K562 (cell line): ENCODE results near the gene PDE6G. TPM values are rescaled to one million over a fixed set of nuclear protein-coding genes. Genes with fewer than 3 reads are reported as not detected.
A peak's percentile ranks its signal among the peaks of the same experiment; 100 is the strongest.

ENCODE experiments used
- BRCA1 ChIP-seq, 2 experiments: fragments of 450-650 bp in 1 of 2; sonication (generic) in 1 of 2; formaldehyde crosslinking in 1 of 2; IDR thresholded peaks; 2 replicates each; pipeline versions ENCODE4 v1.5.0 to v1.6.1; 2017 to 2020; ENCODE audit warnings: mild to moderate bottlenecking in 1 of 2, missing genetic modification reagents in 1 of 2
- CCNT2 ChIP-seq: IDR thresholded peaks from 2 replicates; pipeline ENCODE4 v1.6.1; 2011; ENCODE audit warnings: borderline replicate concordance, low read depth, mild to moderate bottlenecking, moderate library complexity, mixed read lengths, low read length; ENCODE audit not compliant: insufficient read length; ENCODE audit errors: extremely low read depth
- CHD1 ChIP-seq: fragments of 200-600 bp; sonication (generic); IDR thresholded peaks from one replicate; pipeline ENCODE4 v1.6.1; 2012; ENCODE audit warnings: mild to moderate bottlenecking, moderate library complexity, low read length, inconsistent platforms
- FOXP1 ChIP-seq: sonication (generic); formaldehyde crosslinking; IDR thresholded peaks from 2 replicates; pipeline ENCODE4 v1.8.0; 2022; ENCODE audit warnings: mild to moderate bottlenecking, missing genetic modification reagents
- GTF2A2 ChIP-seq: IDR thresholded peaks from 2 replicates; pipeline ENCODE4 v1.6.1; 2016; ENCODE audit warnings: mild to moderate bottlenecking, missing genetic modification characterization, missing compliant biosample characterization
- KDM1A ChIP-seq, 2 experiments: fragments of 450-650 bp; IDR thresholded peaks; 2 replicates each; pipeline ENCODE4 v1.6.1; 2016; ENCODE audit warnings: mild to moderate bottlenecking in 2 of 2
- MAFK ChIP-seq: IDR thresholded peaks from 2 replicates; pipeline ENCODE4 v1.6.1; 2011; ENCODE audit warnings: low read length, improper control_type of control experiment
- MCM2 ChIP-seq: fragments of 450-650 bp; IDR thresholded peaks from 2 replicates; pipeline ENCODE4 v1.6.1; 2017; ENCODE audit warnings: low read depth, mild to moderate bottlenecking
- NONO ChIP-seq, 2 experiments: fragments of 200-400 bp in 1 of 2; fragments of 450-650 bp in 1 of 2; formaldehyde crosslinking in 1 of 2; IDR thresholded peaks; 2 replicates each; pipeline ENCODE4 v1.6.1; 2017; ENCODE audit warnings: low read depth in 2 of 2, mild to moderate bottlenecking in 2 of 2, moderate library complexity in 2 of 2, low read length in 1 of 2
- NR3C1 ChIP-seq: sonication (generic); formaldehyde crosslinking; IDR thresholded peaks from 2 replicates; pipeline ENCODE4 v1.8.1; 2022; ENCODE audit warnings: missing genetic modification reagents
- NRF1 ChIP-seq, 2 experiments: fragments of 450-650 bp; IDR thresholded peaks in 1 of 2; conservative IDR thresholded peaks in 1 of 2; 2 replicates each; pipeline ENCODE4 v1.6.1; 2014; ENCODE audit warnings: mild to moderate bottlenecking in 2 of 2
- OTX1 ChIP-seq: fragments of 450-650 bp; formaldehyde crosslinking; IDR thresholded peaks from 2 replicates; pipeline ENCODE4 v1.4.0; 2022; ENCODE audit warnings: mild to moderate bottlenecking
- PCBP2 ChIP-seq: fragments of 200-400 bp; formaldehyde crosslinking; IDR thresholded peaks from 2 replicates; pipeline ENCODE4 v1.6.1; 2018; ENCODE audit warnings: low read length, low read depth, mild to moderate bottlenecking, moderate library complexity; ENCODE audit not compliant: poor library complexity, severe bottlenecking
- POLR2B ChIP-seq: fragments of 450-650 bp; IDR thresholded peaks from 2 replicates; pipeline ENCODE4 v1.6.1; 2018; ENCODE audit warnings: low read depth; ENCODE audit not compliant: partially characterized antibody
- RBFOX2 ChIP-seq: fragments of 200-400 bp; formaldehyde crosslinking; IDR thresholded peaks from 2 replicates; pipeline ENCODE4 v1.6.1; 2017; ENCODE audit warnings: low read depth, mild to moderate bottlenecking, low read length, moderate library complexity
- RBM25 ChIP-seq: fragments of 200-400 bp; formaldehyde crosslinking; IDR thresholded peaks from 2 replicates; pipeline ENCODE4 v1.6.1; 2018; ENCODE audit warnings: low read length, low read depth, moderate library complexity; ENCODE audit not compliant: severe bottlenecking
- SRF ChIP-seq, 2 experiments: fragments of 250-450, 450-650 bp in 1 of 2; sonication (Bioruptor Pico) in 1 of 2; sonication (generic) in 1 of 2; formaldehyde crosslinking; IDR thresholded peaks; 2 replicates each; pipeline versions ENCODE4 v1.5.0 to v1.5.1; 2020 to 2022; ENCODE audit warnings: mild to moderate bottlenecking in 1 of 2, missing genetic modification reagents in 1 of 2
- TRIM28 ChIP-seq: fragments of 450-650 bp; IDR thresholded peaks from 2 replicates; pipeline ENCODE4 v1.6.1; 2017
- ZNF24 ChIP-seq: fragments of 450-650 bp; IDR thresholded peaks from 2 replicates; pipeline ENCODE4 v1.6.1; 2016
- polyA plus RNA-seq, 8 experiments: library from polyadenylated mRNA; depleted of rRNA in 4 of 8; stranded (reverse) in 5 of 8; unstranded in 3 of 8; fragments of >200 nt; fragmentation: Nextera tagmentation in 2 of 8; fragmentation: Illumina TruSeq in 1 of 8; extraction: Ambion mirVana in 2 of 8; extraction: Trizol in 1 of 8; gene quantifications; 2 replicates each; pipeline versions ENCODE4 v1.2.1 to v1.2.3, GENCODE V29; 2011 to 2014; ENCODE audit warnings: inconsistent platforms in 1 of 8, missing spikeins in 1 of 8
- total RNA-seq, 7 experiments: library from RNA; depleted of rRNA in 6 of 7; stranded (reverse); fragments of >200 nt in 6 of 7; fragmentation: Illumina TruSeq in 2 of 7; extraction: Trizol in 2 of 7; gene quantifications; 2 replicates each; pipeline versions ENCODE4 v1.2.1 to v1.2.3, GENCODE V29; 2011 to 2021; ENCODE audit warnings: low replicate concordance in 1 of 7
- TF ChIP-seq, protein P1 (sequence below): fragments of 150-350 bp; conservative IDR thresholded peaks from 2 replicates; pipeline ENCODE4 v1.6.1; 2014; ENCODE audit warnings: low read length
- TF ChIP-seq, protein P2 (sequence below), 2 experiments: fragments of 250-450 bp in 1 of 2; fragments of 450-650 bp in 1 of 2; sonication (Bioruptor Pico) in 1 of 2; IDR thresholded peaks; 2 replicates each; pipeline versions ENCODE4 v1.6.1 to v1.8.0; 2016 to 2021; ENCODE audit warnings: mild to moderate bottlenecking in 2 of 2, moderate library complexity in 2 of 2, missing compliant biosample characterization in 1 of 2, missing genetic modification characterization in 1 of 2
- TF ChIP-seq, protein P3 (sequence below): fragments of 250-450 bp; sonication (Bioruptor Pico); IDR thresholded peaks from 2 replicates; pipeline ENCODE4 v1.8.0; 2021; ENCODE audit warnings: moderate library complexity, mild to moderate bottlenecking, inconsistent platforms

Gene PDE6G
- total and polyA plus RNA-seq, 9 of the 15 experiments (the other 6 are each of a cell fraction or from before 2014, with no cell fraction given) = 0.14 to 0.59 TPM; not detected in 7

DNA sequence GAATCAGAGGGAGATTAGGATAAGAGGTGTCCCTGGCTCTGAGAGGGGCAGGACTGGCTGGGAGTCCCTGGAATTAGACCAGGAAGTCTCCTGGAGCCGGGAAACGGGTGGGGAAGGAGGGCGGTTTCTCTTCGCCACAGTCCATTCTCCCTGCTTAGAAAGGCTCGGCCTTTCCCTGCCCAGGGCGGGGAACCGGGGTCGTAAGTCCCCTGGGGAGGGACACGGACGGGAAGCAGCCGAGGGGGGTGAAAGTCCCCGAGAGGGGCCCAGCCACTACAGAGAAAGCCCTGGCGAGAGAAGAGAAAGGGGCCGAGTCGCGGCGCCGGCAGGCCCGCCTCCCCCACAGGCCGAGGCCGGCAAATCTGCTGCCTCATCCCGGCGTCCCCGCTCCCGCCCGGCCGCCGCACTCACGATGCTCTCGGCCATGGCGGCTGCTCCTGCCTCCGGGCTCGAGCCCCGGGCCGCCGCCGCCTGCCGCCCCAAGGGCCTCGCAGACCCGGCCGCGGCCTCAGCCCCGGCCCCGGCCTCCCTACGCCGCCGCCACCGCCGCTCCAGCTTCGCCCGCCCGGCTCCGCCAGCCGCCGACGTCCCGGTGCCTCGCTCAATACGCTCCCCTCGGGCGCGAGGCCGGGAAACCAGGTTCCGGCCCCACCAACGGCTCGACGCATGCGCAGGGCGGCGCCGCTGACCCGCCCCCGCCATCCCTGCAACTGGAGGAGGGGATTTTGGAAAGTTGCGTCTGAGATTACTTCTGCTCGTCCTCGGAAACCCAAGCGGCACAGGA lies 19.6 kb downstream of the PDE6G start, which contains the start of the genes NPLOC4 and TSPAN10 (continued):
- TF ChIP-seq NONO (IDR thresholded peaks at IDR 0.05; ENCODE audit: low read depth in 2 of 2, low read length in 1 of 2) = peak; percentile 69 to 97
- 0 out of 4 replicates have a peak, but pooled peaks of 1 of the 2 experiments have one; percentile 10 for TF ChIP-seq SRF (CRISPR knock-in tag; IDR thresholded peaks at IDR 0.05)
- peak; percentile 90 for TF ChIP-seq CCNT2
- TF ChIP-seq PCBP2 = no peak
- no peak for TF ChIP-seq TRIM28
- TF ChIP-seq, protein P1, sequence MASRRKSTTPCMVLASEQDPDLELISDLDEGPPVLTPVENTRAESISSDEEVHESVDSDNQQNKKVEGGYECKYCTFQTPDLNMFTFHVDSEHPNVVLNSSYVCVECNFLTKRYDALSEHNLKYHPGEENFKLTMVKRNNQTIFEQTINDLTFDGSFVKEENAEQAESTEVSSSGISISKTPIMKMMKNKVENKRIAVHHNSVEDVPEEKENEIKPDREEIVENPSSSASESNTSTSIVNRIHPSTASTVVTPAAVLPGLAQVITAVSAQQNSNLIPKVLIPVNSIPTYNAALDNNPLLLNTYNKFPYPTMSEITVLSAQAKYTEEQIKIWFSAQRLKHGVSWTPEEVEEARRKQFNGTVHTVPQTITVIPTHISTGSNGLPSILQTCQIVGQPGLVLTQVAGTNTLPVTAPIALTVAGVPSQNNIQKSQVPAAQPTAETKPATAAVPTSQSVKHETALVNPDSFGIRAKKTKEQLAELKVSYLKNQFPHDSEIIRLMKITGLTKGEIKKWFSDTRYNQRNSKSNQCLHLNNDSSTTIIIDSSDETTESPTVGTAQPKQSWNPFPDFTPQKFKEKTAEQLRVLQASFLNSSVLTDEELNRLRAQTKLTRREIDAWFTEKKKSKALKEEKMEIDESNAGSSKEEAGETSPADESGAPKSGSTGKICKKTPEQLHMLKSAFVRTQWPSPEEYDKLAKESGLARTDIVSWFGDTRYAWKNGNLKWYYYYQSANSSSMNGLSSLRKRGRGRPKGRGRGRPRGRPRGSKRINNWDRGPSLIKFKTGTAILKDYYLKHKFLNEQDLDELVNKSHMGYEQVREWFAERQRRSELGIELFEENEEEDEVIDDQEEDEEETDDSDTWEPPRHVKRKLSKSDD = no peak
- no peak for TF ChIP-seq NR3C1
- peak; percentile 95 to 96 for TF ChIP-seq NRF1 (conservative IDR thresholded peaks at IDR 0.05 in 1 of 2, IDR thresholded peaks at IDR 0.05 in 1 of 2)
- TF ChIP-seq MAFK = peak; percentile 45; the same call in 1 of the 2 replicates
- peak; percentile 65; the same call in 1 of the 2 replicates for TF ChIP-seq ZNF24
- TF ChIP-seq, protein P2, sequence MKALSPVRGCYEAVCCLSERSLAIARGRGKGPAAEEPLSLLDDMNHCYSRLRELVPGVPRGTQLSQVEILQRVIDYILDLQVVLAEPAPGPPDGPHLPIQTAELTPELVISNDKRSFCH (CRISPR knock-in tag; IDR thresholded peaks at IDR 0.05) = no peak
- TF ChIP-seq, protein P2 (tag; IDR thresholded peaks at IDR 0.05) = peak; percentile 83
- 0 out of 4 replicates have a peak, but pooled peaks of 1 of the 2 experiments have one; percentile 7 for TF ChIP-seq KDM1A (IDR thresholded peaks at IDR 0.05)
- peak; percentile 75; the same call in 1 of the 2 replicates for TF ChIP-seq GTF2A2
- no peak for TF ChIP-seq MCM2
- no peak for TF ChIP-seq BRCA1 (IDR thresholded peaks at IDR 0.05)
- TF ChIP-seq BRCA1 (CRISPR knock-in tag; IDR thresholded peaks at IDR 0.05) = peak; percentile 41; the same call in 1 of the 2 replicates
- TF ChIP-seq POLR2B = peak; percentile 55
- peak; percentile 61 for TF ChIP-seq CHD1
- TF ChIP-seq RBM25 = peak; percentile 26
- peak; percentile 94 for TF ChIP-seq RBFOX2
- no peak; the same call in 1 of the 2 replicates for TF ChIP-seq FOXP1 (CRISPR knock-in tag)
- TF ChIP-seq, protein P3, sequence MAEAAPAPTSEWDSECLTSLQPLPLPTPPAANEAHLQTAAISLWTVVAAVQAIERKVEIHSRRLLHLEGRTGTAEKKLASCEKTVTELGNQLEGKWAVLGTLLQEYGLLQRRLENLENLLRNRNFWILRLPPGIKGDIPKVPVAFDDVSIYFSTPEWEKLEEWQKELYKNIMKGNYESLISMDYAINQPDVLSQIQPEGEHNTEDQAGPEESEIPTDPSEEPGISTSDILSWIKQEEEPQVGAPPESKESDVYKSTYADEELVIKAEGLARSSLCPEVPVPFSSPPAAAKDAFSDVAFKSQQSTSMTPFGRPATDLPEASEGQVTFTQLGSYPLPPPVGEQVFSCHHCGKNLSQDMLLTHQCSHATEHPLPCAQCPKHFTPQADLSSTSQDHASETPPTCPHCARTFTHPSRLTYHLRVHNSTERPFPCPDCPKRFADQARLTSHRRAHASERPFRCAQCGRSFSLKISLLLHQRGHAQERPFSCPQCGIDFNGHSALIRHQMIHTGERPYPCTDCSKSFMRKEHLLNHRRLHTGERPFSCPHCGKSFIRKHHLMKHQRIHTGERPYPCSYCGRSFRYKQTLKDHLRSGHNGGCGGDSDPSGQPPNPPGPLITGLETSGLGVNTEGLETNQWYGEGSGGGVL (CRISPR knock-in tag) = no peak
- TF ChIP-seq OTX1 = peak; percentile 36; the same call in 1 of the 2 replicates
